HepG2 (cell line): Measurements from ENCODE around the gene TBXAS1. TPM values are rescaled to one million over a fixed set of nuclear protein-coding genes. Genes with fewer than 3 reads are reported as not detected.

Source experiments
- ATAC-seq: fragments of 200-7000 bp; cut with Tn5 transposase; 3 replicates; pipeline ENCODE4 v1.9.1; 2020; ENCODE audit warnings: mild to moderate bottlenecking, moderate library complexity
- BruUV-seq: library from RNA; stranded (reverse); fragments of 400-500 nt; replicated peaks from 2 replicates; lab custom pipeline; 2021; lab: Mats Ljungman, UMichigan
- CTCF ChIA-PET: fragments of 300-600 bp; formaldehyde crosslinking; extraction: SDS; loops from one replicate; lab custom pipeline; 2021; ENCODE audit warnings: low total read pairs, inconsistent platforms, low intra/inter-chr PET ratio; lab: Yijun Ruan, JAX
- POLR2A ChIA-PET: fragments of 350-600 bp; sonication (Branson Sonifier 250); formaldehyde crosslinking; loops from one replicate; lab custom pipeline; 2020; ENCODE audit warnings: antibody characterized with exemption, inconsistent platforms; lab: Yijun Ruan, JAX
- DNase-seq: peaks from one replicate; pipeline ENCODE4 v3.0.0-alpha.2; 2015; ENCODE audit warnings: low spot score
- FAIRE-seq: peaks from 3 replicates; lab custom pipeline; 2011; peaks lifted over from hg19 to GRCh38; lab: Jason Lieb, UNC
- H2AFZ ChIP-seq: one replicate; pipeline ENCODE4 v1.6.1; 2011; ENCODE audit warnings: low read length, inconsistent platforms
- H3K27ac ChIP-seq: fragments of 300-600 bp; 3 replicates; pipeline ENCODE4 v1.8.0; 2011; ENCODE audit warnings: mixed run types, mild to moderate bottlenecking, mixed read lengths, low read length, inconsistent platforms; ENCODE audit not compliant: insufficient read depth; ENCODE audit errors: extremely low read length
- H3K27me3 ChIP-seq, 2 experiments: fragments of 200-600 bp in 1 of 2; 2 replicates in 1 of 2; 3 replicates in 1 of 2; pipeline versions ENCODE4 v1.6.0 to v1.8.0; 2011; ENCODE audit warnings: low read length in 2 of 2, mild to moderate bottlenecking in 2 of 2, moderate library complexity in 2 of 2, inconsistent platforms in 1 of 2; ENCODE audit not compliant: insufficient read depth in 2 of 2, control insufficient read depth in 1 of 2
- H3K36me3 ChIP-seq, 2 experiments: fragments of 200-600 bp in 1 of 2; replicated peaks in 1 of 2; 2 replicates in 1 of 2; 3 replicates in 1 of 2; pipeline versions ENCODE4 v1.5.1 to v1.8.0; 2011; ENCODE audit warnings: low read length in 2 of 2, inconsistent platforms in 1 of 2; ENCODE audit not compliant: insufficient read depth in 2 of 2, control insufficient read depth in 1 of 2
- H3K4me1 ChIP-seq: 2 replicates; pipeline ENCODE4 v1.5.1; 2012; ENCODE audit warnings: low read length, inconsistent platforms; ENCODE audit not compliant: insufficient read depth
- H3K4me2 ChIP-seq: 2 replicates; pipeline ENCODE4 v1.6.0; 2011; ENCODE audit warnings: low read depth, low read length, inconsistent platforms
- H3K4me3 ChIP-seq, 3 experiments: fragments of 200-600 bp in 1 of 3; sonication (generic), shearing (Covaris generic) in 1 of 3; replicated peaks in 1 of 3; 2 replicates each; pipeline ENCODE4 v1.5.1; 2011 to 2016; ENCODE audit warnings: low read length in 3 of 3, inconsistent platforms in 2 of 3, low read depth in 2 of 3, mild to moderate bottlenecking in 2 of 3, control low read depth in 1 of 3, mixed read lengths in 1 of 3; ENCODE audit not compliant: insufficient read depth in 1 of 3
- H3K79me2 ChIP-seq: one replicate; pipeline ENCODE4 v1.6.1; 2011; ENCODE audit warnings: low read length, inconsistent platforms; ENCODE audit not compliant: insufficient read depth
- H3K9ac ChIP-seq: 2 replicates; pipeline ENCODE4 v1.6.0; 2011; ENCODE audit warnings: mild to moderate bottlenecking, low read depth, low read length, inconsistent platforms; ENCODE audit not compliant: insufficient read depth
- H3K9me3 ChIP-seq: 2 replicates; pipeline ENCODE4 v1.5.1; 2012; ENCODE audit warnings: mild to moderate bottlenecking, low read length
- H4K20me1 ChIP-seq: 2 replicates; pipeline ENCODE4 v1.6.0; 2011; ENCODE audit warnings: inconsistent platforms, mild to moderate bottlenecking, low read length, moderate library complexity; ENCODE audit not compliant: insufficient read depth
- EEA1 ChIP-seq: sonication (generic); formaldehyde crosslinking; IDR thresholded peaks from 2 replicates; pipeline ENCODE4 v1.5.1; 2020; ENCODE audit warnings: mild to moderate bottlenecking, missing genetic modification reagents, borderline replicate concordance
- MED1 ChIP-seq: sonication (generic); formaldehyde crosslinking; IDR thresholded peaks from 2 replicates; pipeline ENCODE4 v1.4.0; 2020; ENCODE audit warnings: missing genetic modification reagents
- SETDB1 ChIP-seq: sonication (generic); formaldehyde crosslinking; IDR thresholded peaks from 2 replicates; pipeline ENCODE4 v1.5.1; 2020; ENCODE audit warnings: missing genetic modification reagents, mild to moderate bottlenecking, borderline replicate concordance
- SMYD3 ChIP-seq: sonication (generic); formaldehyde crosslinking; IDR thresholded peaks from 2 replicates; pipeline ENCODE4 v1.8.1; 2023; ENCODE audit warnings: mild to moderate bottlenecking, missing genetic modification reagents
- ZFP36L2 ChIP-seq: sonication (generic); formaldehyde crosslinking; IDR thresholded peaks from 2 replicates; pipeline ENCODE4 v1.4.0; 2020; ENCODE audit warnings: missing genetic modification reagents
- ZMAT3 ChIP-seq: sonication (generic); formaldehyde crosslinking; conservative IDR thresholded peaks from 2 replicates; pipeline ENCODE4 v1.7.0; 2021; ENCODE audit warnings: missing genetic modification reagents
- ZNF317 ChIP-seq: sonication (generic); formaldehyde crosslinking; IDR thresholded peaks from 2 replicates; pipeline ENCODE4 v1.5.0; 2020; ENCODE audit warnings: mild to moderate bottlenecking, missing genetic modification reagents
- ZNF431 ChIP-seq: sonication (generic); formaldehyde crosslinking; IDR thresholded peaks from 2 replicates; pipeline ENCODE4 v1.9.0; 2022; ENCODE audit warnings: missing genetic modification reagents, low read depth, mild to moderate bottlenecking, borderline replicate concordance
- ZNF598 ChIP-seq: sonication (generic); formaldehyde crosslinking; IDR thresholded peaks from 2 replicates; pipeline ENCODE4 v1.5.1; 2020; ENCODE audit warnings: mild to moderate bottlenecking, missing genetic modification reagents, borderline replicate concordance
- ZNF605 ChIP-seq: sonication (generic); formaldehyde crosslinking; IDR thresholded peaks from 2 replicates; pipeline ENCODE4 v1.8.0; 2022; ENCODE audit warnings: mild to moderate bottlenecking, missing genetic modification reagents
- WGBS: methylation state at CpG from one replicate; pipeline ENCODE4 v1.1.6; 2017; ENCODE audit warnings: low lambda C conversion rate; 5-methylcytosine and 5-hydroxymethylcytosine counted together
- in situ Hi-C: cut with HindIII; loops from 2 replicates; pipeline ENCODE4 v1.10.0; 2017; ENCODE audit warnings: low pct_unique_long_range_greater_than_20kb; ENCODE audit not compliant: extremely low pct_ligation_motif_present
- intact Hi-C: fragments of 100-400 bp; cut with micrococcal nuclease; formaldehyde crosslinking; loops from one replicate; pipeline ENCODE4 v1.10.0; 2022; ENCODE audit not compliant: unreplicated experiment
- polyA plus RNA-seq, 8 experiments: library from polyadenylated mRNA; depleted of rRNA in 3 of 8; stranded (reverse) in 7 of 8; unstranded in 1 of 8; fragments of >200 nt; fragmentation: Illumina TruSeq in 4 of 8; extraction: Trizol in 4 of 8; gene quantifications; 2 replicates each; pipeline versions ENCODE4 v1.2.1 to v1.2.3, GENCODE V29; 2011 to 2016; ENCODE audit warnings: low read depth in 4 of 8, missing spikeins in 1 of 8, mixed read lengths in 1 of 8; ENCODE audit not compliant: insufficient read depth in 1 of 8
- total RNA-seq, 5 experiments: library from RNA; depleted of rRNA; stranded (reverse); fragments of >200 nt; fragmentation: Illumina TruSeq; extraction: Trizol; gene quantifications; 2 replicates each; pipeline ENCODE4 v1.2.3, GENCODE V29; 2016; ENCODE audit warnings: low read depth in 1 of 5
- TF ChIP-seq, protein P1 (sequence below): sonication (generic); formaldehyde crosslinking; IDR thresholded peaks from 2 replicates; pipeline ENCODE4 v1.4.0; 2020; ENCODE audit warnings: missing genetic modification reagents

Gene TBXAS1
- total and polyA plus RNA-seq, 2 of the 13 experiments (the other 11 are each of a cell fraction or from before 2014, with no cell fraction given), result 4.0 to 4.9 TPM

DNA sequence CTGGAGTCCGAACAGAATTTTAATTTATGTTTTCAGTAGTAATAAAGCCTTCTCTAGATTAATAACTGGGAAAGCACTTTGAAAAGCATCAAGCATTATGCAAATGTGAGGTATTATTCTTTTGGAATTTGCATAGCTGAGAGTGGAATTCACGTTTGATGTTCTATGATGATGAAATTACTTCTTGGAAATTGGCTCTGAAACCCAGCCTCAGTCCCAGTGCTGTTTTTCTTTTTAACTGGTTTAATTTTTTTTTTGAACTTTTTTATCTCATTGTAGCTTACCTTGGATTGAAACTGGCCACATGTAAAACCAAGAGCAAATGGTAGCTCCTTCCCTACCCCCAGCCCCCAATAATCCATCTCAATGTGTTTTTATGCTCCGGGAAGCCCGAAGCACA is 1.2 kb downstream of the TBXAS1 start:
- in situ Hi-C loops, result no loop called here
- no peak overlapping the region for H3K9ac ChIP-seq
- no peak overlapping the region for H2AFZ ChIP-seq
- CTCF ChIA-PET, result no interaction called here
- no peak for TF ChIP-seq EEA1 (CRISPR knock-in tag)
- TF ChIP-seq SETDB1 (CRISPR knock-in tag), result no peak
- TF ChIP-seq, protein P1, sequence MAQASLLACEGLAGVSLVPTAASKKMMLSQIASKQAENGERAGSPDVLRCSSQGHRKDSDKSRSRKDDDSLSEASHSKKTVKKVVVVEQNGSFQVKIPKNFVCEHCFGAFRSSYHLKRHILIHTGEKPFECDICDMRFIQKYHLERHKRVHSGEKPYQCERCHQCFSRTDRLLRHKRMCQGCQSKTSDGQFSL (CRISPR knock-in tag), result no peak
- no peak for TF ChIP-seq ZNF431 (CRISPR knock-in tag)
- TF ChIP-seq ZFP36L2 (CRISPR knock-in tag), result no peak
- no peak for TF ChIP-seq ZNF317 (CRISPR knock-in tag)
- TF ChIP-seq ZMAT3 (CRISPR knock-in tag), result no peak
- TF ChIP-seq ZNF598 (CRISPR knock-in tag), result no peak
- TF ChIP-seq ZNF605 (CRISPR knock-in tag), result no peak
- no peak for TF ChIP-seq SMYD3 (CRISPR knock-in tag)
- TF ChIP-seq MED1 (CRISPR knock-in tag), result no peak
- TF ChIP-seq, all 625 proteins: peak for 0
- Histone ChIP-seq H3K27me3 (peaks cover 0 to 4% of the 10 kb centered on the region in 2 experiments; a peak in 2 of 5 replicates), H3K27ac (no peak overlapping the region), H3K79me2 (no peaks in the 10 kb centered on the region), H3K9me3 (no peaks in the 10 kb centered on the region), H3K4me1 (peaks cover 31% of the 10 kb centered on the region), H3K4me3 (no peak overlapping the region), H4K20me1 (no peaks in the 10 kb centered on the region), H3K36me3 (no peaks in the 10 kb centered on the region), H3K4me2 (peak overlapping the region; percentile 74)
- POLR2A ChIA-PET, result no interaction called here
- WGBS, result 84% methylated on average over 4 of the region's 4 CpGs
- intact Hi-C loops, result no loop called here
- no peak for ATAC-seq
- no peak for FAIRE-seq
- BruUV-seq, result no TSS peak
- no peak for DNase-seq
